Activated gamma-delta T cell treated with anti-CD3 and anti-CD28 coated beads, Interleukin-2, amount 50 U/mL, for 16 hours (primary cell): ENCODE data around the gene TMEM203.
"Not testable (repeated sequence)": the region's sequence is repeated elsewhere in the genome, so short reads cannot be mapped to it uniquely, and the experiment has no call there.

Experiments used
- DNase-seq: peaks from one replicate; pipeline ENCODE4 v3.0.0-alpha.2; 2020; ENCODE audit warnings: low read depth

The TMEM203 gene

GRCh38 chr9:137241490-137242268, 36.2 kb upstream of the TMEM203 start:
- DNase-seq, result peak; percentile 57

- DNase-seq, result peak; percentile 98
Observed at GRCh38 chr9:137240841-137241489, 35.5 kb upstream of the TMEM203 start, which contains the start of gene TUBB4B. Gene TUBB4B, plus strand, starts transcription at chr9:137241287. Its CDS starts 74 bp downstream, at chr9:137241361.

- peak; percentile 52 for DNase-seq
Observed at GRCh38 chr9:137240318-137240840, 34.9 kb upstream of the TMEM203 start.

- not testable (repeated sequence) for DNase-seq
Observed at GRCh38 chr9:137239541-137240200, 34.2 kb upstream of the TMEM203 start.

- DNase-seq, result no peak
Observed at GRCh38 chr9:137237759-137238726, 32.6 kb upstream of the TMEM203 start.

GRCh38 chr9:137236936-137237421, 31.5 kb upstream of the TMEM203 start:
- no peak for DNase-seq

GRCh38 chr9:137236238-137236935, 30.9 kb upstream of the TMEM203 start:
- peak; percentile 87 for DNase-seq

GRCh38 chr9:137235424-137236237, 30.2 kb upstream of the TMEM203 start:
- DNase-seq, result no peak

- DNase-seq, result no peak
Observed at GRCh38 chr9:137234758-137235423, 29.4 kb upstream of the TMEM203 start.

GRCh38 chr9:137234055-137234697, 28.7 kb upstream of the TMEM203 start:
- DNase-seq, result no peak

GRCh38 chr9:137233143-137233980, 27.9 kb upstream of the TMEM203 start:
- DNase-seq, result no peak

GRCh38 chr9:137232510-137232909, 27.1 kb upstream of the TMEM203 start:
- DNase-seq, result no peak

- DNase-seq, result no peak
Observed at GRCh38 chr9:137232101-137232500, 26.7 kb upstream of the TMEM203 start.

- no peak for DNase-seq
Observed at GRCh38 chr9:137231372-137232039, 26.1 kb upstream of the TMEM203 start.

- DNase-seq, result no peak
Observed at GRCh38 chr9:137230705-137231371, 25.4 kb upstream of the TMEM203 start, which contains the start of gene SLC34A3. Gene SLC34A3, plus strand, starts transcription at chr9:137230901. Its CDS starts 802 bp downstream, at chr9:137231703.

- DNase-seq, result no peak
Observed at GRCh38 chr9:137229903-137230704, 24.7 kb upstream of the TMEM203 start.
